Measurements from ENCODE around the gene VSIG8. TPM values are rescaled to one million over a fixed set of nuclear protein-coding genes. Genes with fewer than 3 reads are reported as not detected.

Gene VSIG8
- total and polyA plus RNA-seq, 2 of the 8 experiments (the other 6 are each of a cell fraction or from before 2014, with no cell fraction given): not detected

DNA sequence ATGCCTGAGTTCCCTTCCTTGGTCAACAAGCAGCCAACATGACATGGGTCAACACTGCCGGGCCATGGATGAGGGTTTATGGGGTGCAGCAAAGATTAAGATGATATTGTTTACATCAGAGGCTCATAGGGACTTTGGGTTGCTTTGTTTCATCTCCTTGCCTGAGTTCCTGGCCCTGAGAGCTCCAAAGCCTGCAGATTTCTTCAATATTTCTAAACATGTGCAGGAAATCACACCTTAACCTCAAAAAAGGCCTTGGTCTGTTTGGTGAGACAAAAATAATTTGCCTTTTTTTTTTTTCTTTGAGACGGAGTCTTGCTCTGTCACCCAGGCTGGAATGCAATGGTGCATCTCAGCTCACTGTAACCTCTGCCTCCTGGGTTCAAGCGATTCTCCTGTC, 34.9 kb downstream of the VSIG8 start:
- H3K4ac ChIP-seq (replicated peaks; ENCODE audit: insufficient read length, low read depth, low read length): no peak overlapping the region
- H3K14ac ChIP-seq (ENCODE audit: insufficient read length): no peak overlapping the region
- H3K18ac ChIP-seq (ENCODE audit: extremely low read depth, low read length): no peak overlapping the region
- H3K23me2 ChIP-seq (ENCODE audit: low read depth, low read length): no peaks in the 10 kb centered on the region
- H3K79me1 ChIP-seq (ENCODE audit: low read depth, low read length): no peaks in the 10 kb centered on the region
- H3K4me2 ChIP-seq (ENCODE audit: insufficient read depth in 1 of 2, low read depth in 2 of 2, low read length in 2 of 2): no peak overlapping the region
- H3K79me2 ChIP-seq (ENCODE audit: control insufficient read depth in 1 of 2, insufficient read depth in 2 of 2, low read length in 2 of 2): no peaks in the 10 kb centered on the region
- H2BK20ac ChIP-seq (ENCODE audit: low read length): no peak overlapping the region
- H3K4me1 ChIP-seq (replicated peaks in 1 of 4; ENCODE audit: control insufficient read depth in 3 of 4, insufficient read depth in 4 of 4, low read length in 3 of 4): peaks cover 0 to 4% (median 3%) of the 10 kb centered on the region in 4 experiments; a peak in 1 of 7 replicates
- no peak overlapping the region for H3K9ac ChIP-seq (replicated peaks in 1 of 4; ENCODE audit: extremely low read depth in 1 of 4, low read depth in 3 of 4, low read length in 3 of 4)
- H3K23ac ChIP-seq (ENCODE audit: insufficient read length): no peak overlapping the region
- H3K4me3 ChIP-seq (ENCODE audit: extremely low read depth in 1 of 4, insufficient read depth in 2 of 4, low read depth in 3 of 4, low read length in 4 of 4): no peak overlapping the region
- H3K27me3 ChIP-seq (replicated peaks in 1 of 4; ENCODE audit: control insufficient read depth in 3 of 4, extremely low read depth in 1 of 4, insufficient read depth in 3 of 4, low read length in 3 of 4): no peaks in the 10 kb centered on the region; a peak in 2 of 7 replicates
- no peaks in the 10 kb centered on the region for H3K36me3 ChIP-seq (ENCODE audit: control insufficient read depth in 2 of 4, insufficient read depth in 4 of 4, low read length in 3 of 4)
- no peak overlapping the region for H2BK5ac ChIP-seq (ENCODE audit: low read depth, low read length)
- H4K8ac ChIP-seq (ENCODE audit: extremely low read depth, insufficient read depth, low read length): no peak overlapping the region
- no peak overlapping the region for H4K5ac ChIP-seq (ENCODE audit: insufficient read length, low read depth, low read length)
- no peaks in the 10 kb centered on the region for H4K20me1 ChIP-seq (replicated peaks in 1 of 2; ENCODE audit: control insufficient read depth in 1 of 2, insufficient read depth in 2 of 2, low read length in 2 of 2)
- H2BK12ac ChIP-seq (ENCODE audit: low read depth, low read length): no peak overlapping the region
- DNase-seq (ENCODE audit: low read depth in 1 of 2, low spot score in 2 of 2): no peak
- no peak for TF ChIP-seq TEAD4 (IDR thresholded peaks at IDR 0.05; ENCODE audit: low read depth, low read length)
- TF ChIP-seq CREB1 (IDR thresholded peaks at IDR 0.05): no peak
- TF ChIP-seq CHD1 (IDR thresholded peaks at IDR 0.05; ENCODE audit: low read depth, low read length): no peak
- TF ChIP-seq SP4 (IDR thresholded peaks at IDR 0.05; ENCODE audit: low read length): no peak
- no peak for TF ChIP-seq FOSL1 (IDR thresholded peaks at IDR 0.05; ENCODE audit: insufficient read depth, low read depth, low read length)
- 75% methylated on average over 2 of the region's 3 CpGs; no CpG with 5 or more reads in 1 of the 2 experiments for WGBS, 2 experiments (ENCODE audit: extremely low coverage in 1 of 2, insufficient coverage in 1 of 2, insufficient read length in 1 of 2, insufficient replicate concordance in 2 of 2, low coverage in 1 of 2, low lambda C conversion rate in 2 of 2, missing lambda C conversion rate in 1 of 2)
- no peaks in the 10 kb centered on the region for H3K9me3 ChIP-seq (ENCODE audit: insufficient read depth in 2 of 2, low read depth in 1 of 2, low read length in 1 of 2)
- no peak overlapping the region for H3K27ac ChIP-seq (ENCODE audit: low read depth, low read length)
- H2AK5ac ChIP-seq (ENCODE audit: low read depth, low read length): no peak overlapping the region
- H3K56ac ChIP-seq (replicated peaks; ENCODE audit: insufficient read length, low read depth, low read length): no peak overlapping the region
- H2BK120ac ChIP-seq (replicated peaks; ENCODE audit: low read depth, low read length): no peak overlapping the region
- H2AFZ ChIP-seq (ENCODE audit: low read length): no peak overlapping the region
- FAIRE-seq: no peak
- CTCF ChIA-PET (ENCODE audit: partially characterized antibody): interaction anchor here (0.6 to 11.2 kb wide), 14 partner anchors 8 to 229 kb away, joined by 3 to 175 read pairs (median 4); partner anchors contain the start of gene FCRL6
- POLR2A ChIA-PET (ENCODE audit: partially characterized antibody): interaction anchor here (0.6 kb wide), 1 partner anchor 98 kb away, joined by 3 read pairs; the partner anchor contains the start of gene TAGLN2
- no peak overlapping the region for H4K91ac ChIP-seq (replicated peaks; ENCODE audit: insufficient read length, low read length)
- H2BK15ac ChIP-seq (ENCODE audit: low read length): no peak overlapping the region
